Smooth muscle cell (in vitro differentiated cells): Measurements from ENCODE around the gene SMURF1. TPM values are rescaled to one million over a fixed set of nuclear protein-coding genes. Genes with fewer than 3 reads are reported as not detected.

Source experiments
- DNase-seq: peaks from one replicate; lab custom pipeline; 2025; ENCODE audit not compliant: unreplicated experiment; lab: John Stamatoyannopoulos, UW
- H2AFZ ChIP-seq: fragments of 200-600 bp; sonication (generic); 2 replicates; pipeline ENCODE4 v1.6.0; 2016; ENCODE audit warnings: antibody characterized with exemption, low read depth, mild to moderate bottlenecking
- H3F3A ChIP-seq: fragments of 200-600 bp; sonication (generic); 2 replicates; pipeline ENCODE4 v1.6.0; 2017; ENCODE audit warnings: antibody characterized with exemption, low read depth
- H3K27ac ChIP-seq: fragments of 200-600 bp; sonication (generic); 2 replicates; pipeline ENCODE4 v1.5.1; 2016; ENCODE audit warnings: low read depth, mild to moderate bottlenecking
- H3K27me3 ChIP-seq: fragments of 200-600 bp; sonication (generic); 2 replicates; pipeline ENCODE4 v1.6.1; 2016; ENCODE audit warnings: low read depth, mild to moderate bottlenecking
- H3K36me3 ChIP-seq: fragments of 200-600 bp; sonication (generic); 2 replicates; pipeline ENCODE4 v1.5.1; 2016; ENCODE audit warnings: low read depth
- H3K4me1 ChIP-seq: fragments of 200-600 bp; sonication (generic); 2 replicates; pipeline ENCODE4 v1.5.1; 2016; ENCODE audit warnings: low read depth
- H3K4me2 ChIP-seq: fragments of 200-600 bp; sonication (generic); 2 replicates; pipeline ENCODE4 v1.6.0; 2016; ENCODE audit warnings: mild to moderate bottlenecking
- H3K4me3 ChIP-seq: fragments of 200-600 bp; sonication (generic); 2 replicates; pipeline ENCODE4 v1.5.1; 2016; ENCODE audit warnings: mild to moderate bottlenecking
- H3K79me2 ChIP-seq: fragments of 200-600 bp; sonication (generic); 2 replicates; pipeline ENCODE4 v1.6.0; 2016; ENCODE audit warnings: low read depth, mild to moderate bottlenecking
- H3K9ac ChIP-seq: fragments of 200-600 bp; sonication (generic); 2 replicates; pipeline ENCODE4 v1.6.0; 2016; ENCODE audit warnings: low read depth
- H3K9me3 ChIP-seq: fragments of 200-600 bp; sonication (generic); replicated peaks from 2 replicates; pipeline ENCODE4 v1.5.1; 2016; ENCODE audit warnings: low read depth
- H4K20me1 ChIP-seq: fragments of 200-600 bp; sonication (generic); 2 replicates; pipeline ENCODE4 v1.6.0; 2016; ENCODE audit warnings: low read depth
- CTCF ChIP-seq: fragments of 200-600 bp; sonication (generic); IDR thresholded peaks from 2 replicates; pipeline ENCODE4 v1.5.1; 2017; ENCODE audit warnings: borderline replicate concordance, mild to moderate bottlenecking, antibody characterized with exemption; ENCODE audit not compliant: insufficient read depth, poor library complexity, severe bottlenecking
- WGBS: methylation state at CpG from one replicate; pipeline ENCODE4 v1.1.7; 2016; ENCODE audit warnings: low lambda C conversion rate; 5-methylcytosine and 5-hydroxymethylcytosine counted together
- polyA plus RNA-seq: library from polyadenylated mRNA; unstranded; fragments of >200 nt; fragmentation: Nextera tagmentation; extraction: Ambion mirVana; gene quantifications from 2 replicates; pipeline ENCODE4 v1.2.1, GENCODE V29; 2016
- total RNA-seq: library from RNA; depleted of rRNA; stranded (reverse); fragments of >200 nt; gene quantifications from 2 replicates; pipeline ENCODE4 v1.2.3, GENCODE V29; 2014

SMURF1 gene
- total and polyA plus RNA-seq, 2 experiments from 2014 or later, result 17.5 to 28.5 TPM

GRCh38 chr7:99006739-99007424 lies 137.0 kb downstream of the SMURF1 start:
- DNase-seq, result no peak
- Histone ChIP-seq H4K20me1 (no peaks in the 10 kb centered on the region), H3K9ac (no peak overlapping the region), H3K27ac (no peak overlapping the region), H3K4me3 (no peak overlapping the region), H3K9me3 (no peaks in the 10 kb centered on the region), H3K27me3 (no peaks in the 10 kb centered on the region), H3K79me2 (no peaks in the 10 kb centered on the region), H2AFZ (no peak overlapping the region), H3K36me3 (peaks cover 17% of the 10 kb centered on the region), H3K4me1 (no peaks in the 10 kb centered on the region), H3F3A (no peaks in the 10 kb centered on the region), H3K4me2 (no peak overlapping the region)
- no peak for TF ChIP-seq CTCF
- WGBS, result 96% methylated on average over 11 of the region's 11 CpGs

GRCh38 chr7:99005776-99006175 lies 138.1 kb downstream of the SMURF1 start:
- H3K9me3 ChIP-seq, result no peaks in the 10 kb centered on the region
- H3K9ac ChIP-seq, result no peak overlapping the region
- no peak for TF ChIP-seq CTCF
- peaks cover 17% of the 10 kb centered on the region for H3K36me3 ChIP-seq
- no peak overlapping the region for H3K4me2 ChIP-seq
- DNase-seq, result no peak
- H3K4me3 ChIP-seq, result no peak overlapping the region
- no peak overlapping the region for H2AFZ ChIP-seq
- no peaks in the 10 kb centered on the region for H3K79me2 ChIP-seq
- H3K27ac ChIP-seq, result no peak overlapping the region
- H3K4me1 ChIP-seq, result no peaks in the 10 kb centered on the region
- no peaks in the 10 kb centered on the region for H3K27me3 ChIP-seq
- H4K20me1 ChIP-seq, result no peaks in the 10 kb centered on the region
- H3F3A ChIP-seq, result no peaks in the 10 kb centered on the region
- 97% methylated on average over 15 of the region's 15 CpGs for WGBS

GRCh38 chr7:99004781-99005500 lies 139.0 kb downstream of the SMURF1 start:
- H3K4me1 ChIP-seq, result no peaks in the 10 kb centered on the region
- H3K27ac ChIP-seq, result no peak overlapping the region
- H4K20me1 ChIP-seq, result no peaks in the 10 kb centered on the region
- peaks cover 12% of the 10 kb centered on the region for H3K36me3 ChIP-seq
- H3K9ac ChIP-seq, result no peak overlapping the region
- no peaks in the 10 kb centered on the region for H3K27me3 ChIP-seq
- H3F3A ChIP-seq, result no peaks in the 10 kb centered on the region
- no peaks in the 10 kb centered on the region for H3K79me2 ChIP-seq
- no peak for TF ChIP-seq CTCF
- H3K4me3 ChIP-seq, result no peak overlapping the region
- H3K9me3 ChIP-seq, result no peaks in the 10 kb centered on the region
- DNase-seq, result no peak
- H2AFZ ChIP-seq, result no peak overlapping the region
- WGBS, result 98% methylated on average over 26 of the region's 26 CpGs
- H3K4me2 ChIP-seq, result no peak overlapping the region
